Upper lobe of left lung (tissue), 6 donors: ENCODE data around the gene MR1. TPM values are rescaled to one million over a fixed set of nuclear protein-coding genes. Genes with fewer than 3 reads are reported as not detected.

ENCODE experiments used
- ATAC-seq, 2 donors: fragments of 200-7000 bp; cut with Tn5 transposase; one replicate each; pipeline ENCODE4 v1.9.1; 2022; ENCODE audit warnings: mild to moderate bottlenecking in 2 of 2, moderate library complexity in 2 of 2; ENCODE audit not compliant: low FRiP score in 2 of 2
- DNase-seq, 2 donors: peaks; one replicate each; pipeline ENCODE4 v3.0.0-alpha.2; 2019 to 2020
- H3K27ac ChIP-seq, 4 donors: fragments of 200-600 bp; sonication (generic); one replicate each; pipeline ENCODE4 v1.5.1; 2016 to 2019
- H3K27me3 ChIP-seq, 4 donors: fragments of 200-600 bp; sonication (generic); one replicate each; pipeline ENCODE4 v1.5.1; 2017 to 2019
- H3K36me3 ChIP-seq, 4 donors: fragments of 200-600 bp; sonication (generic); one replicate each; pipeline ENCODE4 v1.5.1; 2016 to 2019
- H3K4me1 ChIP-seq, 4 donors: fragments of 200-600 bp; sonication (generic); one replicate each; pipeline ENCODE4 v1.5.1; 2018 to 2019
- H3K4me3 ChIP-seq, 4 donors: fragments of 200-600 bp; sonication (generic); one replicate each; pipeline ENCODE4 v1.5.1; 2017 to 2019; ENCODE audit warnings: mild to moderate bottlenecking in 2 of 4, moderate library complexity in 1 of 4
- H3K9me3 ChIP-seq, 4 donors: fragments of 200-600 bp; sonication (generic); one replicate each; pipeline ENCODE4 v1.5.1; 2018 to 2019
- EP300 ChIP-seq, 4 donors: sonication (generic); formaldehyde crosslinking; IDR thresholded peaks; one replicate each; pipeline ENCODE4 v1.5.1; 2017; ENCODE audit warnings: antibody characterized with exemption in 4 of 4, control low read depth in 2 of 4
- POLR2A ChIP-seq, 4 donors: fragments of 450-650 bp; IDR thresholded peaks; one replicate each; pipeline ENCODE4 v1.5.1; 2016 to 2017; ENCODE audit warnings: antibody characterized with exemption in 4 of 4, mild to moderate bottlenecking in 2 of 4
- POLR2AphosphoS5 ChIP-seq, 2 donors: sonication (generic); formaldehyde crosslinking; IDR thresholded peaks; one replicate each; pipeline ENCODE4 v1.5.1; 2017; ENCODE audit warnings: antibody characterized with exemption in 2 of 2
- WGBS, 2 donors: methylation state at CpG; one replicate each; pipeline ENCODE4 v1.1.5; 2017 to 2018; 5-methylcytosine and 5-hydroxymethylcytosine counted together
- total RNA-seq, 6 donors: library from RNA; depleted of rRNA in 4 of 6; stranded (reverse); fragments of >200 nt in 4 of 6; gene quantifications; one replicate each; pipeline versions ENCODE4 v1.1.0 to v1.2.1, GENCODE V29; 2016 to 2021
- TF ChIP-seq, protein P1 (sequence below), 6 experiments: fragments of 450-650 bp in 4 of 6; fragments of 200-600 bp in 2 of 6; sonication (generic) in 2 of 6; IDR thresholded peaks; one replicate each; pipeline ENCODE4 v1.5.1; 2016 to 2019; ENCODE audit warnings: antibody characterized with exemption in 6 of 6
- donor health status: DM: no; HTN: no; CAD: no; lungs with moderate emphysema.
- donor health status: DM: no; HTN: yes; CAD: no; lungs with severe emphysema.

The MR1 gene
- total RNA-seq, 6 donors from 2014 or later: 22.0 to 54.0 (median 26.9) TPM

DNA sequence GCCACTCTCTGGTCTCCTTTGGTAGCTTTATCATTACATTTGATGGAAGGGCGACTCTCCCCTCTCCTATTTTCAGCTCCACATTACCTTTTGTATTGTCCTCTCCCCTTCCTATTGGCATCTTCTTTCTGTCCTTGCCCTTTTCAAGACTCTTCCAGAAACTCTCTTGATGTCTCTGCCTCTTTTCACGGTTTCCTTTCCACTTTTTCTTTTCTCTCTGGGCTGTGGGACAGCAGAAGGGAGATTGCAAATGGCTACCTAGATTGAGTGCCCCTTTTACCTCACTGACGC is 72.2 kb downstream of the MR1 start:
- Histone ChIP-seq H3K9me3 (no peaks in the 10 kb centered on the region), H3K36me3 (no peaks in the 10 kb centered on the region), H3K4me3 (peak overlapping the region in 3 of 4 donors; percentile 54 to 83 (median 67)), H3K4me1 (peaks cover 48 to 57% (median 52%) of the 10 kb centered on the region in 4 donors), H3K27me3 (no peaks in the 10 kb centered on the region), H3K27ac (peak overlapping the region; percentile 16 to 90 (median 58))
- no peak for ATAC-seq
- DNase-seq: no peak
- 60 to 63% methylated on average over 3 of the region's 3 CpGs for WGBS, 2 donors
- TF ChIP-seq, protein P1, sequence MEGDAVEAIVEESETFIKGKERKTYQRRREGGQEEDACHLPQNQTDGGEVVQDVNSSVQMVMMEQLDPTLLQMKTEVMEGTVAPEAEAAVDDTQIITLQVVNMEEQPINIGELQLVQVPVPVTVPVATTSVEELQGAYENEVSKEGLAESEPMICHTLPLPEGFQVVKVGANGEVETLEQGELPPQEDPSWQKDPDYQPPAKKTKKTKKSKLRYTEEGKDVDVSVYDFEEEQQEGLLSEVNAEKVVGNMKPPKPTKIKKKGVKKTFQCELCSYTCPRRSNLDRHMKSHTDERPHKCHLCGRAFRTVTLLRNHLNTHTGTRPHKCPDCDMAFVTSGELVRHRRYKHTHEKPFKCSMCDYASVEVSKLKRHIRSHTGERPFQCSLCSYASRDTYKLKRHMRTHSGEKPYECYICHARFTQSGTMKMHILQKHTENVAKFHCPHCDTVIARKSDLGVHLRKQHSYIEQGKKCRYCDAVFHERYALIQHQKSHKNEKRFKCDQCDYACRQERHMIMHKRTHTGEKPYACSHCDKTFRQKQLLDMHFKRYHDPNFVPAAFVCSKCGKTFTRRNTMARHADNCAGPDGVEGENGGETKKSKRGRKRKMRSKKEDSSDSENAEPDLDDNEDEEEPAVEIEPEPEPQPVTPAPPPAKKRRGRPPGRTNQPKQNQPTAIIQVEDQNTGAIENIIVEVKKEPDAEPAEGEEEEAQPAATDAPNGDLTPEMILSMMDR (IDR thresholded peaks at IDR 0.05): no peak

DNA sequence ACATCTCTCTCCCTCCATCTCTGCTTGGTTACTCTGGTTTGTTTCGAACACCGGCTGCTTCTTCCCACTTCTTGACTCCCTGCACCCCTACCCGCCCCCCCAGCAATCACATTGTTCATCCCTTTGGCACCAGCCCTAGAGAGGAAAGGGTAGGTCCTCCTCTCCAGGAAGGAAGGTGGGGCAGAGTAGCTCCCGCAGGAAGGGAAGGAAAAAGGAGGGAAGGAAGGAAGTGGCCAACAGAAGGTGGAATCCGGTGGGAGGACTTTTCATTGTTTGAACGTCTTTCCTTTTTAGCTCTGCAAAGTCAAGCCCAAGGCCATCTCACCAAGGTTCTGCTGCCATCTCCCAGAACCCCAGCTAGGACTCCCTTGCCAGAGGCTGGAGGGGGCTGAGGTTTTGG is 72.7 kb downstream of the MR1 start:
- Histone ChIP-seq H3K4me3 (no peak overlapping the region), H3K27me3 (no peaks in the 10 kb centered on the region), H3K27ac (peak overlapping the region in 3 of 4 donors; percentile 40 to 90 (median 75)), H3K9me3 (no peaks in the 10 kb centered on the region), H3K36me3 (no peaks in the 10 kb centered on the region), H3K4me1 (peaks cover 45 to 52% (median 48%) of the 10 kb centered on the region in 4 donors)
- WGBS, 2 donors: 53 to 56% methylated on average over 6 of the region's 6 CpGs
- ATAC-seq: no peak
- no peak for TF ChIP-seq POLR2AphosphoS5 (IDR thresholded peaks at IDR 0.05)
- TF ChIP-seq EP300 (IDR thresholded peaks at IDR 0.05): no peak
- TF ChIP-seq, protein P1 (IDR thresholded peaks at IDR 0.05): no peak
- TF ChIP-seq POLR2A (IDR thresholded peaks at IDR 0.05): no peak
- DNase-seq: no peak

DNA sequence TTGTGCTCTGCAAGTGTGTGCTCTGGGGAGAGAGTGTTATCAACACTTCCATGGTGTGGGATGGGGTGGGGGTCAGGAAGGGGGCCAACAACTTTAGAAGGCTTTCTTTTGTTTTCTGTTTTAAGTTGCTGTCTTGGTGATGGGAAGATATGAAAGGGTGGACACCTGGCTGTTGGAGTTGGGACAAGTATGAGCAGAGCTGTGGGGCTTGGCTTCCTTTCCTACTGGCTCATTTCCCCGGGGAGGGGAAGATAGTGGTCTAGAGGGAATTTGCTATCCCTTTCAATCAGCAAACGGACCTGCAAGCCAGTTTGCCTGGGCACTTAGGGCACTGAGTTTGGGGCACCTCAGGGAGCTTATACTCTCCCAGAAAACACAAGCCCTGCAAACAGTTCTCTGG is 73.9 kb downstream of the MR1 start:
- Histone ChIP-seq H3K36me3 (no peaks in the 10 kb centered on the region), H3K9me3 (no peaks in the 10 kb centered on the region), H3K27me3 (no peaks in the 10 kb centered on the region), H3K27ac (peak overlapping the region in 2 of 4 donors; percentile 12 to 90), H3K4me1 (peaks cover 47 to 54% (median 51%) of the 10 kb centered on the region in 4 donors), H3K4me3 (no peak overlapping the region)
- TF ChIP-seq EP300 (IDR thresholded peaks at IDR 0.05): no peak
- TF ChIP-seq, protein P1 (IDR thresholded peaks at IDR 0.05): no peak
- no peak for TF ChIP-seq POLR2AphosphoS5 (IDR thresholded peaks at IDR 0.05)
- no peak for TF ChIP-seq POLR2A (IDR thresholded peaks at IDR 0.05)
- ATAC-seq (no peak), DNase-seq (no peak)
- WGBS, 2 donors: 35 to 56% methylated on average over 2 of the region's 2 CpGs

DNA sequence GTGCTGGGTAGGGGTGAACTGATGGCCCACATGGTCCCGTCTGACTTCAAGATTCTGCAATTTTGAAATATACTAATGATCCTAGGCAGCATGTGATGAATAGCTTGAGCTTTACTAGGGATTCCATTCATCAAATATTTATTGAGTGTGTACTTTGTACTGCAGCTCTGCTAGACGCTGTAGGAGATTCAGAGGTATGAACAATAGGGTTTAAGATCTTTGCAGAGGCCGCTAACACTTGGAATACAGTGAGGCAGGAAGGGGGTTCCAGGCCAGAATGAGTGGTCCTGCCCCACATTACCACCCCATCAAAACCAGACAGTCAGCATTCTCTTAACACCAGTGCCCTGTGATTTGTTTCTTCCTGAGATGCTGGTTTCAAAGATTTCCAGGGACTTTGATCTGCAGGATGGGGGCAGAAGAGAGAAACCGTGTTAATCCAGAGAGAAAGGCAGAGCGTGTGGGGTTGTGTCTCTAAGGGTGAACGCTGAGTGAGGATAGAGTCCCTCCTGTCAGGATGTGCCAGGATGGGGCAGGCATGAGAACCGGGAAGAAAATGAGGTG is 74.6 kb downstream of the MR1 start:
- no peaks in the 10 kb centered on the region for H3K9me3 ChIP-seq
- H3K4me1 ChIP-seq: peaks cover 49 to 55% (median 53%) of the 10 kb centered on the region in 4 donors
- no peak for DNase-seq
- no peaks in the 10 kb centered on the region for H3K36me3 ChIP-seq
- TF ChIP-seq, protein P1 (IDR thresholded peaks at IDR 0.05): no peak
- TF ChIP-seq POLR2AphosphoS5 (IDR thresholded peaks at IDR 0.05) (no peak), EP300 (IDR thresholded peaks at IDR 0.05) (no peak), POLR2A (IDR thresholded peaks at IDR 0.05) (no peak)
- no peak overlapping the region for H3K4me3 ChIP-seq
- H3K27ac ChIP-seq: no peak overlapping the region
- no peak for ATAC-seq
- H3K27me3 ChIP-seq: no peaks in the 10 kb centered on the region
- WGBS, 2 donors: 83 to 86% methylated on average over 7 of the region's 7 CpGs

DNA sequence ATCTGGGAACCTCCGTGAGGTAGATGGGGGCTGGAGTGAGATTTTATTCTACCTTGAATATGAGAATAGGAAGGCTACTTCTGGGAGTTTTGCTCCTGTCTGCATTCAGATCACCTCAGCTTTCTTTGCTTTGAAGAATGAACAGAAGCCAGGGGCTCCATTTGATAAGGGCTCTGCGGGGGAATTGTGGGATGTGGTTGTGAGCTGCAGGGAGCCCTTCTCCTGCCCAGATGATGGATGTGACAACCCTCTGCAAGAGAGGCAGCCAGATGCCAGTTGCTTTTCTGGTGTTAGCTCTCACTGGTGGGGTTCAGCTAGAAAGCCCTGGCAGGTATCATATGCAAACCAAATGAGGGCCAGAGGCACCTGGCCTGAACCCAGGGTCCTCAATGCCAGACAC is 76.2 kb downstream of the MR1 start:
- WGBS, 2 donors: 81 to 82% methylated on average over 2 of the region's 2 CpGs
- H3K36me3 ChIP-seq: no peaks in the 10 kb centered on the region
- ATAC-seq: no peak
- peaks cover 40 to 46% (median 43%) of the 10 kb centered on the region in 4 donors for H3K4me1 ChIP-seq
- H3K27me3 ChIP-seq: no peaks in the 10 kb centered on the region
- H3K27ac ChIP-seq: no peak overlapping the region
- H3K4me3 ChIP-seq: no peak overlapping the region
- H3K9me3 ChIP-seq: no peaks in the 10 kb centered on the region
- no peak for DNase-seq
- TF ChIP-seq, protein P1 (IDR thresholded peaks at IDR 0.05): no peak
- TF ChIP-seq POLR2AphosphoS5 (IDR thresholded peaks at IDR 0.05) (no peak), EP300 (IDR thresholded peaks at IDR 0.05) (no peak), POLR2A (IDR thresholded peaks at IDR 0.05) (no peak)
